GM21786 (cell line): ENCODE data around the gene PSME3IP1.
"Not testable (repeated sequence)": the region's sequence is repeated elsewhere in the genome, so short reads cannot be mapped to it uniquely, and the experiment has no call there.

Experiments
- ATAC-seq: cut with Tn5 transposase; IDR thresholded peaks from one replicate; pipeline ENCODE4 v1.9.1; 2021; ENCODE audit not compliant: unreplicated experiment

The PSME3IP1 gene

GRCh38 chr16:57200321-57200720, 14.5 kb upstream of the PSME3IP1 start:
- ATAC-seq, result not testable (repeated sequence)

GRCh38 chr16:57196753-57197152, 10.9 kb upstream of the PSME3IP1 start:
- ATAC-seq, result no peak

GRCh38 chr16:57196286-57196685, 10.4 kb upstream of the PSME3IP1 start:
- no peak for ATAC-seq

GRCh38 chr16:57194512-57194911, 8.7 kb upstream of the PSME3IP1 start:
- no peak for ATAC-seq

GRCh38 chr16:57192720-57193486, 7.1 kb upstream of the PSME3IP1 start:
- no peak for ATAC-seq

GRCh38 chr16:57192146-57192545, 6.3 kb upstream of the PSME3IP1 start:
- ATAC-seq, result no peak

- no peak for ATAC-seq
Measured at GRCh38 chr16:57191056-57191571, 5.3 kb upstream of the PSME3IP1 start.

- no peak for ATAC-seq
Measured at GRCh38 chr16:57190136-57190535, 4.3 kb upstream of the PSME3IP1 start.

GRCh38 chr16:57189527-57189926, 3.7 kb upstream of the PSME3IP1 start:
- ATAC-seq, result not testable (repeated sequence)

GRCh38 chr16:57188711-57189002, 2.8 kb upstream of the PSME3IP1 start:
- ATAC-seq, result no peak

GRCh38 chr16:57187902-57188710, 2.3 kb upstream of the PSME3IP1 start:
- not testable (repeated sequence) for ATAC-seq

- ATAC-seq, result no peak
Measured at GRCh38 chr16:57186872-57187854, 1.3 kb upstream of the PSME3IP1 start.

GRCh38 chr16:57185446-57185944, 344 bp downstream of the PSME3IP1 start:
- peak; percentile 20 for ATAC-seq

- ATAC-seq, result no peak
Measured at GRCh38 chr16:57184887-57185445, 873 bp downstream of the PSME3IP1 start.

GRCh38 chr16:57184113-57184512, 1.7 kb downstream of the PSME3IP1 start:
- no peak for ATAC-seq

- ATAC-seq, result no peak
Measured at GRCh38 chr16:57179215-57179828, 6.5 kb downstream of the PSME3IP1 start.

GRCh38 chr16:57178793-57179212, 7.0 kb downstream of the PSME3IP1 start:
- ATAC-seq, result no peak

- ATAC-seq, result no peak
Measured at GRCh38 chr16:57178196-57178595, 7.6 kb downstream of the PSME3IP1 start.

GRCh38 chr16:57175896-57176295, 9.9 kb downstream of the PSME3IP1 start:
- no peak for ATAC-seq

- ATAC-seq, result no peak
Measured at GRCh38 chr16:57172721-57173290, 13.0 kb downstream of the PSME3IP1 start.
